ENCODE measurements around the gene PLPP4.

DNA sequence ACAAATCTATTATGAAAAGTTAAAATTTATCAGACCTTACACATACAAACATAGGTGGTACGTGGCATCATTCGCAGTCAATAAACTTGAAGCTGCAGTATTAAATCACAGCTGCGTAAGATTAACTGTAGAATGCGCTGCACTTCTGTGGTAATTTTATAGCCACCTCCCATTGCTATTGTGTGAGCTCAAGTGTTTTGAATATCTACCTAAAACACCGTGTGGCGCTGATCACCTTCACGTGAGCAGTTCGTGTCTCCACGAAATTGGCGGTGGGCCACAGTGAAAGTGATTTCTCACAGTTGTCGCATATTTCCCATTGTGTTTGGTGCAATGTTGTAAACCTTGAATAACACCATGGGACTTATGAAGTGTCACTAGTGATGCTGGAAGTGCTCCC, 102.8 kb downstream of the PLPP4 start:
- TF ChIP-seq, protein P1, sequence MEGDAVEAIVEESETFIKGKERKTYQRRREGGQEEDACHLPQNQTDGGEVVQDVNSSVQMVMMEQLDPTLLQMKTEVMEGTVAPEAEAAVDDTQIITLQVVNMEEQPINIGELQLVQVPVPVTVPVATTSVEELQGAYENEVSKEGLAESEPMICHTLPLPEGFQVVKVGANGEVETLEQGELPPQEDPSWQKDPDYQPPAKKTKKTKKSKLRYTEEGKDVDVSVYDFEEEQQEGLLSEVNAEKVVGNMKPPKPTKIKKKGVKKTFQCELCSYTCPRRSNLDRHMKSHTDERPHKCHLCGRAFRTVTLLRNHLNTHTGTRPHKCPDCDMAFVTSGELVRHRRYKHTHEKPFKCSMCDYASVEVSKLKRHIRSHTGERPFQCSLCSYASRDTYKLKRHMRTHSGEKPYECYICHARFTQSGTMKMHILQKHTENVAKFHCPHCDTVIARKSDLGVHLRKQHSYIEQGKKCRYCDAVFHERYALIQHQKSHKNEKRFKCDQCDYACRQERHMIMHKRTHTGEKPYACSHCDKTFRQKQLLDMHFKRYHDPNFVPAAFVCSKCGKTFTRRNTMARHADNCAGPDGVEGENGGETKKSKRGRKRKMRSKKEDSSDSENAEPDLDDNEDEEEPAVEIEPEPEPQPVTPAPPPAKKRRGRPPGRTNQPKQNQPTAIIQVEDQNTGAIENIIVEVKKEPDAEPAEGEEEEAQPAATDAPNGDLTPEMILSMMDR (IDR thresholded peaks at IDR 0.05) = no peak
- no peak for TF ChIP-seq POLR2A (IDR thresholded peaks at IDR 0.05)
